Common myeloid progenitor, CD34-positive (primary cell): Measurements from ENCODE around the gene GRID2.

Experiments used
- CTCF ChIA-PET: fragments of 350-600 bp; sonication (Branson Sonifier 250); formaldehyde crosslinking; loops from one replicate; lab custom pipeline; 2021; ENCODE audit warnings: antibody characterized with exemption; lab: Charles Lee
- POLR2A ChIA-PET: fragments of 350-600 bp; sonication (Branson Sonifier 250); formaldehyde crosslinking; loops from one replicate; lab custom pipeline; 2021; ENCODE audit warnings: antibody characterized with exemption; lab: Charles Lee
- DNase-seq, 3 donors: peaks; one replicate each; pipeline versions ENCODE4 v3.0.0 to v3.0.0-alpha.2; 2013
- H3K27ac ChIP-seq, 2 experiments: 1 replicate in 1 of 2; 2 replicates in 1 of 2; pipeline ENCODE4 v1.7.0; 2013; ENCODE audit warnings: inconsistent platforms in 2 of 2, low read length in 2 of 2, mild to moderate bottlenecking in 2 of 2, low read depth in 1 of 2, moderate library complexity in 1 of 2; ENCODE audit not compliant: severe bottlenecking in 2 of 2, insufficient read depth in 1 of 2, poor library complexity in 1 of 2
- H3K27me3 ChIP-seq, 5 experiments: replicated peaks in 2 of 5; 1 replicate in 3 of 5; 2 replicates in 2 of 5; pipeline versions ENCODE4 v1.6.1 to v1.7.0; 2013; ENCODE audit warnings: low read length in 4 of 5, mild to moderate bottlenecking in 2 of 5, moderate library complexity in 2 of 5, inconsistent platforms in 1 of 5; ENCODE audit not compliant: insufficient read depth in 5 of 5, control insufficient read depth in 4 of 5
- H3K36me3 ChIP-seq, 4 experiments: 1 replicate in 2 of 4; 2 replicates in 2 of 4; pipeline versions ENCODE4 v1.6.1 to v1.7.0; 2013; ENCODE audit warnings: low read length in 3 of 4, control low read depth in 1 of 4, mild to moderate bottlenecking in 1 of 4; ENCODE audit not compliant: control insufficient read depth in 4 of 4, insufficient read depth in 4 of 4
- H3K4me1 ChIP-seq, 4 experiments: 1 replicate in 3 of 4; 2 replicates in 1 of 4; pipeline versions ENCODE4 v1.6.1 to v1.7.1; 2013; ENCODE audit warnings: low read length in 3 of 4, mild to moderate bottlenecking in 3 of 4, control low read depth in 1 of 4, inconsistent platforms in 1 of 4, moderate library complexity in 1 of 4; ENCODE audit not compliant: control insufficient read depth in 4 of 4, insufficient read depth in 4 of 4; ENCODE audit errors: control extremely low read depth in 1 of 4
- H3K4me3 ChIP-seq, 7 experiments: 1 replicate in 4 of 7; 2 replicates in 3 of 7; pipeline versions ENCODE4 v1.5.1 to v1.7.0; 2013; ENCODE audit warnings: mild to moderate bottlenecking in 7 of 7, low read length in 6 of 7, moderate library complexity in 6 of 7, inconsistent platforms in 2 of 7, low read depth in 2 of 7, control low read depth in 1 of 7; ENCODE audit not compliant: insufficient read depth in 4 of 7, control insufficient read depth in 1 of 7; ENCODE audit errors: extremely low read depth in 1 of 7
- H3K9me3 ChIP-seq, 5 experiments: 1 replicate in 4 of 5; 2 replicates in 1 of 5; pipeline versions ENCODE4 v1.6.1 to v1.7.1; 2013; ENCODE audit warnings: low read length in 4 of 5, mild to moderate bottlenecking in 2 of 5, inconsistent platforms in 1 of 5, low read depth in 1 of 5, moderate library complexity in 1 of 5; ENCODE audit not compliant: control insufficient read depth in 4 of 5, insufficient read depth in 2 of 5; ENCODE audit errors: control extremely low read depth in 1 of 5
- WGBS: methylation state at CpG from one replicate; pipeline ENCODE4 v1.1.5; 2013; ENCODE audit not compliant: insufficient coverage; 5-methylcytosine and 5-hydroxymethylcytosine counted together

GRID2 gene

DNA sequence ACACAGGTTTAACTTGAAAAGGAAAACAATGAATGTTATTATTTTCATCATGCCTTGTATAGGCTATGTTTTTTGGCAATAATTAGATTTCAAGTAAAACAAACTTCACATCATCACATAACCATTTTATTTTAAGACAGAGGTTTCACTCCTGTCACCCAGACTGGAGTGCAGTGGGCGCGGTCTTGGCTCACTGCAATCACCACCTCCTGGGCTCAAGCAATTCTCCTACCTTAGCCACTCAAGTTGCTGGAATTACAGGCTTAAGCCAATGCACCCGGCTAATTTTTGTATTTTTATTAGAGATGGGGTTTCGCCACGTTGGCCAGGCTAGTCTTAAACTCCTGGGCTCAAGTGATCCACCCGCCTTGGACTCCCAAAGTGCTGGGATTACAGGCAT lies 866.2 kb downstream of the GRID2 start:
- Histone ChIP-seq H3K27me3 (no peaks in the 10 kb centered on the region), H3K4me1 (no peaks in the 10 kb centered on the region), H3K27ac (no peak overlapping the region), H3K36me3 (no peaks in the 10 kb centered on the region), H3K9me3 (no peaks in the 10 kb centered on the region), H3K4me3 (no peak overlapping the region)
- DNase-seq = no peak
- ChIA-PET POLR2A (no interaction called here), CTCF (no interaction called here)
- 100% methylated on average over 3 of the region's 6 CpGs for WGBS

DNA sequence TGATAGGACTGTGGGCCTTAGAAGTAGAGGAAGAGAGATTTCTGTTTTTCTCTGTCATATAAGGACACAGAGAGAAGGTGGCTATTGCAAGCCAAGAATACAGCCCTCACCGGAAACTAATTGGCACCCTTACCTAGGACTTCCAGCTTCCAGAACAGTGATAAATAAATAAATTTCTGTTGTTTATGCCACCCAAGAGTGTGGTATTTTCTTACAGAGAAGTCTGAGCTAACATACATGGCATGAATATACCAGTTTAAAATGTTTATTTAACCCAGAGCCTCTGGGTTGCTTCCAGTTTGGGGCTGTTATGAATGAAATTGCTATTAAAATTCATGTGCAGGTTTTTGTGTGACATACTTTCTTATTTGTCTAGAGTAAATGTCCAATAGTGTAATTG lies 870.8 kb downstream of the GRID2 start:
- Histone ChIP-seq H3K4me1 (no peaks in the 10 kb centered on the region), H3K27me3 (no peaks in the 10 kb centered on the region), H3K4me3 (no peak overlapping the region), H3K27ac (no peak overlapping the region), H3K9me3 (no peaks in the 10 kb centered on the region), H3K36me3 (no peaks in the 10 kb centered on the region)
- CTCF ChIA-PET = no interaction called here
- no CpG with 5 or more reads among the region's 1 CpG for WGBS
- DNase-seq = no peak
- POLR2A ChIA-PET = no interaction called here

DNA sequence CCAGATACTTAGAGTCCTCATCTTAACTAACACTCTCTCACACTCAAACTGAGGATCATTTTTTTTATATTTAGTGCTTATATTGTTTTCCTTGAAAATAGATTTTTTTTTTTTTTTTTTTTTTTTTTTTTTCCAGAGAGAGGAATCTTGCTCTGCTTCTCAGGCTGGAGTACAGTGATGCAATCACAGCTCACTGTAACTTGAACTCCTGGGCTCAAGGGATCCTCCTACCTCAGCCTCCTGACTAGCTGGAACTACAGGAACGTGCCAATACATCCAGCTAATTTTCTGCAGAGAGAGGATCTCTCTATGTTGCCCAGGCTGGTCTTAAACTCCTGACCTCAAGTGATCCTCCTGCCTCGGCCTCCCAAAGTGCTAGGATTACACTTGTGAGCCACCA lies 874.5 kb downstream of the GRID2 start:
- WGBS = 89% methylated on average over 1 of the region's 2 CpGs
- Histone ChIP-seq H3K27me3 (no peaks in the 10 kb centered on the region), H3K27ac (no peak overlapping the region), H3K36me3 (no peaks in the 10 kb centered on the region), H3K9me3 (no peaks in the 10 kb centered on the region), H3K4me1 (no peaks in the 10 kb centered on the region), H3K4me3 (no peak overlapping the region)
- CTCF ChIA-PET = no interaction called here
- POLR2A ChIA-PET = no interaction called here
- no peak for DNase-seq

DNA sequence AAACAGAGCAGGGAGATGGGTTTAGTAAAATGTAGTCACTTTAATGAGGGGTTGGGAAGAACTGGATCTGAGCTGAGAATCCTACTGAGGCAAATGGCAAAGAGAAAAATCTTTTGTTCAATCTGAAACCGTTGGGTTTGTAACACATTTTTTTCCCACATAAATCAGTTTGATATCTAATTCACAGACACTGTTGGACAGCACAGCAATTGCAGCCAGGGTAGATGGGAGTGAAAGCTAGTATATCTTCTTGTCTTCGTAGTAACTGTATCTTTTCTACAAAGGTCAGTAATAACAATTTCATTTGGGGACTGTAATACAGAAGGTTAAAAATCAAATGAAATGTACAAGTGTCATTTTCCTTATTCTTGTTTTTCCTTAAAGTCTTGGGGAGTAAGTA lies 875.3 kb downstream of the GRID2 start:
- no peaks in the 10 kb centered on the region for H3K36me3 ChIP-seq
- CTCF ChIA-PET = no interaction called here
- DNase-seq = no peak

DNA sequence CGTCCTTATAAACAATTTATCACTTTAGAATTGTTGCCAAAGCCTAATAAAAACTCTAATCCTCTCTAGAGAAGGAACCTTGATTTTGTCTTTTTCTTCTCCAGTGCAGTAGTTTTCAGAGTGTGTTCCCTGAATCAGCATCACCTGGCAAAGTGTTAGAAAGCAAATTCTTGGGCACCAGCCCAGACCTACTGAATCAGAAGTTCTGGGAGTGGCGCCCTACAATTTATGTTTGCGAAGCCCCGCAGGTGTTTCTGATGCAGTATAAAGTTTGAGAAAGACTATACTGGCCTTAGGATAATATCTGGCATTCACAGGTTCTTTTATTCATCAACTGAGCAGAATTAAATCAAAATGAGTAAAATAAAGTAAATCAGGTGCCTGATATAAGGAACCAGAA lies 879.0 kb downstream of the GRID2 start:
- Histone ChIP-seq H3K27ac (no peak overlapping the region), H3K4me1 (no peaks in the 10 kb centered on the region), H3K36me3 (no peaks in the 10 kb centered on the region), H3K4me3 (no peak overlapping the region), H3K27me3 (no peaks in the 10 kb centered on the region), H3K9me3 (no peaks in the 10 kb centered on the region)
- WGBS = no CpG with 5 or more reads among the region's 4 CpGs
- ChIA-PET POLR2A (no interaction called here), CTCF (no interaction called here)
- DNase-seq = no peak

More for the DNA sequence above, 875.3 kb downstream of the GRID2 start:
- H3K9me3 ChIP-seq = no peaks in the 10 kb centered on the region
- no peak overlapping the region for H3K27ac ChIP-seq
- WGBS = 100% methylated on average over 1 of the region's 2 CpGs
- POLR2A ChIA-PET = no interaction called here
- no peak overlapping the region for H3K4me3 ChIP-seq
- H3K4me1 ChIP-seq = no peaks in the 10 kb centered on the region
- no peaks in the 10 kb centered on the region for H3K27me3 ChIP-seq

DNA sequence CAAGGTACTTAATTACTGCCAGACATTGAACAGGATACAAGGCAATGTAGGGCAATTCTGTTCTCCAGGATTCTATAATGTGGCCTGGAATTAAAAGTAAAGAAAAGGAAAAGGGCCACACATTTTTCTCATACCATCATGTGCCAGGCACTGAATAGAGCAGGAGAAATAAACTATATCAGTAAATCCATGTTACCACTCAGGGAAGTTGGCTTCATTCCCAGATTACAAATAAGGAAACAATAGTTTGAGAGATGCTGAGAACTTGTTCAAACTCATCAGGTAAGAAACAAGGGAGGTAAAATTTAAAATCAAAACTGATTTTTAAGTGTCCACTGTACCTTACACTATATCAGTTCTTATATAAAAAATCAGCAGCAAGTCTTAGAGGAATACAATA lies 879.8 kb downstream of the GRID2 start:
- ChIA-PET CTCF (no interaction called here), POLR2A (no interaction called here)

DNA sequence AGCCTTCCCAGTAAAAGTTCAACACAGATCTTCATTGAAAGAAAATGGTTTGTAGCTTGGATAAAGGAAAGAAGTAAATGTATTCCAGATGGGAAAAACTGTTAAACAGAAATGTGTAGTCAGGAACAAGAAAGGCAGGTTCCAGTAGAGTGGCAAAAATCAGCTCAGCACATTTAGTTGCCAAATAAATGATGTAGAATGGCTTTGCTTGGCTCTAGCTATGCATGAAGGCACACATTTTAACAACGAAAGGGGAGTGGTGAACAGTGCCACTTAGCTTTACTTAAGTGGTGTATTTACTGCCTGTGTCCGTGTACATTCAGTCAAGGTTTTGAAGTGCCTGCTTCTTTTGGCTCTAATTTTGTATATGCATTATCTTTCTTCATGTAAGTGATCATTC lies 880.3 kb downstream of the GRID2 start:
- no peaks in the 10 kb centered on the region for H3K9me3 ChIP-seq
- no peak for DNase-seq
- no peaks in the 10 kb centered on the region for H3K27me3 ChIP-seq
- no CpG with 5 or more reads among the region's 2 CpGs for WGBS
- ChIA-PET POLR2A (no interaction called here), CTCF (no interaction called here)
- H3K4me1 ChIP-seq = no peaks in the 10 kb centered on the region
- no peak overlapping the region for H3K4me3 ChIP-seq
- no peaks in the 10 kb centered on the region for H3K36me3 ChIP-seq
- H3K27ac ChIP-seq = no peak overlapping the region

More for the DNA sequence above, 879.8 kb downstream of the GRID2 start:
- no peaks in the 10 kb centered on the region for H3K36me3 ChIP-seq
- H3K4me1 ChIP-seq = no peaks in the 10 kb centered on the region
- H3K9me3 ChIP-seq = no peaks in the 10 kb centered on the region
- H3K27me3 ChIP-seq = no peaks in the 10 kb centered on the region
- no peak for DNase-seq
- H3K27ac ChIP-seq = no peak overlapping the region
- H3K4me3 ChIP-seq = no peak overlapping the region
